Measurements from ENCODE around the gene SH3GL3. TPM values are rescaled to one million over a fixed set of nuclear protein-coding genes. Genes with fewer than 3 reads are reported as not detected.

The SH3GL3 gene
- total and polyA plus RNA-seq, 2 of the 13 experiments (the other 11 are each of a cell fraction or from before 2014, with no cell fraction given) = not detected

- no peak for TF ChIP-seq ZSCAN20 (CRISPR knock-in tag; IDR thresholded peaks at IDR 0.05; ENCODE audit: borderline replicate concordance)
Observed at GRCh38 chr15:83605111-83605945, 158.2 kb downstream of the SH3GL3 start (continued).

GRCh38 chr15:83610132-83610531, 163.0 kb downstream of the SH3GL3 start:
- Histone ChIP-seq H3K4me1 (ENCODE audit: insufficient read depth, low read length) (no peaks in the 10 kb centered on the region), H3K27ac (ENCODE audit: extremely low read length, insufficient read depth, low read length) (no peak overlapping the region), H3K9me3 (ENCODE audit: low read length) (no peaks in the 10 kb centered on the region), H4K20me1 (ENCODE audit: insufficient read depth, low read length) (no peaks in the 10 kb centered on the region), H3K4me2 (ENCODE audit: low read depth, low read length) (no peak overlapping the region), H3K36me3 (replicated peaks in 1 of 2; ENCODE audit: control insufficient read depth in 1 of 2, insufficient read depth in 2 of 2, low read length in 2 of 2) (no peaks in the 10 kb centered on the region), H3K9ac (ENCODE audit: insufficient read depth, low read depth, low read length) (no peak overlapping the region), H3K27me3 (ENCODE audit: control insufficient read depth in 1 of 2, insufficient read depth in 2 of 2, low read length in 2 of 2) (no peaks in the 10 kb centered on the region; a peak in 1 of 5 replicates), H3K4me3 (replicated peaks in 1 of 3; ENCODE audit: insufficient read depth in 1 of 3, low read depth in 2 of 3, low read length in 3 of 3) (no peak overlapping the region), H3K79me2 (ENCODE audit: insufficient read depth, low read length) (no peaks in the 10 kb centered on the region), H2AFZ (ENCODE audit: low read length) (no peak overlapping the region)
- ChIA-PET POLR2A (no interaction called here), CTCF (ENCODE audit: low intra/inter-chr PET ratio, low total read pairs) (no interaction called here)
- in situ Hi-C loops (cut with HindIII; ENCODE audit: extremely low pct_ligation_motif_present, low pct_unique_long_range_greater_than_20kb) = no loop called here
- FAIRE-seq (no peak), ATAC-seq (no peak), DNase-seq (ENCODE audit: low spot score) (no peak)
- intact Hi-C loops (cut with micrococcal nuclease; ENCODE audit: unreplicated experiment) = no loop called here
- no TSS peak for BruUV-seq (replicated peaks)
- WGBS (ENCODE audit: low lambda C conversion rate) = 1% methylated on average over 3 of the region's 3 CpGs
- TF ChIP-seq SOX13 (IDR thresholded peaks at IDR 0.05) (no peak), SOX13 (CRISPR knock-in tag; conservative IDR thresholded peaks at IDR 0.05 in 1 of 2, IDR thresholded peaks at IDR 0.05 in 1 of 2) (no peak), ZNF570 (CRISPR knock-in tag; IDR thresholded peaks at IDR 0.05; ENCODE audit: borderline replicate concordance) (no peak), REXO4 (CRISPR knock-in tag; IDR thresholded peaks at IDR 0.05; ENCODE audit: borderline replicate concordance) (no peak), HDAC6 (IDR thresholded peaks at IDR 0.05; ENCODE audit: low read depth, low read length) (no peak), RARG (CRISPR knock-in tag; IDR thresholded peaks at IDR 0.05; ENCODE audit: low read depth) (no peak), ZNF672 (CRISPR knock-in tag; IDR thresholded peaks at IDR 0.05) (no peak), KLF6 (CRISPR knock-in tag; IDR thresholded peaks at IDR 0.05) (no peak), MIXL1 (CRISPR knock-in tag; IDR thresholded peaks at IDR 0.05) (no peak), ZNF512 (CRISPR knock-in tag; IDR thresholded peaks at IDR 0.05) (no peak), SAFB2 (CRISPR knock-in tag; IDR thresholded peaks at IDR 0.05; ENCODE audit: borderline replicate concordance, low read depth) (no peak), MBNL3 (CRISPR knock-in tag; conservative IDR thresholded peaks at IDR 0.05) (no peak), GMEB1 (CRISPR knock-in tag; IDR thresholded peaks at IDR 0.05; ENCODE audit: borderline replicate concordance) (no peak), ZNF101 (CRISPR knock-in tag; IDR thresholded peaks at IDR 0.05; ENCODE audit: borderline replicate concordance, low read depth) (no peak), ZBTB7B (CRISPR knock-in tag; IDR thresholded peaks at IDR 0.05) (no peak), NR1H2 (CRISPR knock-in tag; IDR thresholded peaks at IDR 0.05; ENCODE audit: borderline replicate concordance, low read depth) (no peak)

Measured in HepG2 (cell line).